GM18909 (cell line): ENCODE data around the gene VSNL1.

Experiments used
- ATAC-seq: cut with Tn5 transposase; IDR thresholded peaks from one replicate; pipeline ENCODE4 v1.9.1; 2021; ENCODE audit warnings: mild to moderate bottlenecking; ENCODE audit not compliant: unreplicated experiment, poor library complexity

The VSNL1 gene

DNA sequence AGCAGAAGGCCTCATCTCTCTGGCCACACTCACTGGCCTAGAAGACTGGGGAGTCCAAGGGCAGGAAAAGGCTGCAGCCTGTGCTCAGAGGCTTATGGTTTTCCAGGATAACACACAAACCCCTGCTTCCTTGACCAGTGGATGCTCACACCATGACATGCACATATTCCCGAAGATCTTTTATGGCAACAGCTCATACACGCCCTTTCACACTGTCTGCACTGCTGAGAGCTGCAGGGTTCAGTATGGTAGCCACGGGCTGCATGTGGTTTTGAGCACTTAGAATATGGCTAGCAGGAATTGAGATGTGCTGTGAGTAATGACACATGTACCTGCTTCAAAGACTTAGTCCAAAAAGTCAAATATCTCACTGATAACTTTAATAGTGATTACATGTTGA is 95.8 kb downstream of the VSNL1 start:
- ATAC-seq, result no peak

DNA sequence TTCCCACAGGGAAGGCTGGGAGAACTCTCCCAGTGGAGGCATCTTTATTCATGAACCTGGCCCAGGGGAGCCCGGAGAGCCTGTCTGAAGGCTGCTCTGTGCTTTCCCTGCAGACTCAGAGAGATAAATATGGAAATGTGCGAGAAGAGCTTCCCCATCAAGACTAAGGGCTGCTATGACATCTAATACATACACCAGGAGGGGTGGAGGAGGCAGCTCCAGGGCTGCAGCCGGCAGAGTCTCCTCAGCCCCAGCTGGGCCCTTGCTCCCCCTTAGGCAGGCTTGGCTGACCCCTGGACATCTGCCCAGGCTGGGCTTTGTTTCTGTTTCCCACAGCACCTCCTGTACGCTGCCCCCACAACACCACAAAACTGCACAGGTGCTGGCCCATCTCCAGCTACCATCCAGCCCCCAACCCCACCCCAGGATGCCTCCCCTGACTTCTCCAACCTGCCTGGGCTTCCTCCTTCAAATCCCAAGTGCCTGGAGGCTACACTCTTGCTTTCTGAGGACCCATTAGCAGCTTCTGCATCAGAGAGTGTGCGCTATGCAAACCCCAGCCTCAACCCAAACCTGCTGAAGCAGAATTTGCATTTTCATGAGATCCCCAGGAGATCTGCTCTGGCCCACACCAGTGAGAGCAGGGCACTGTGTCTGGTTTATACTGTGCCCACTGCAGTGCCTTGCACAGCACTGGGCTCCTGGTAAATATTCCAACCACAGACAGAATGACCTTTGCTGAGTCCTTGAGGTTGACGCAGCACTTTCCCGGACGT is 96.8 kb downstream of the VSNL1 start:
- ATAC-seq, result no peak

DNA sequence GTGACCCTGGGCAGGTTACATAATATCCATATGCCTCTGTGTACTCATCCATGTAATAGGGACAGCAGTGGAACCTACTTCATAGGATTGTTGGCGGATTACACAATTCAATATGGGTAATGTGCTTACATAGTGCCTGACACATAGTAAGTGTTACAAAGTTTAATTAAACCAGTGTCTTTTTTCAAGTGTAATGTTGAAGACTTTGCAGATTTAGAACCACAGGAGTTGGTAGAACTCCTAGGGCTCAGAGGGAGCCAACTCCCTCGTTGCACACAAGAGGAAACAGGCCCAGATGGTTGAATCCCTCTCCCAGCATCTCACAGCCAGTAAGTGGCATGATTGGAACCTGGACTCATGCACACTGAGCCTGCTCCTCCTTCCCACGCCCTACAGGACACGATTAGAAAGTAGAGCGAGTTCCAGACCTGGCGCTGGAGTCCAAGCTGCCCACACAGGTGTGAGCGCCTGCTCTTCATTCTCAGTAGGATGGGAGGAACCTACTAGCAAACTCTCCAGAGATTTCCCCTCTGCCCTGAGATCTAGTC is 97.8 kb downstream of the VSNL1 start:
- ATAC-seq, result no peak

DNA sequence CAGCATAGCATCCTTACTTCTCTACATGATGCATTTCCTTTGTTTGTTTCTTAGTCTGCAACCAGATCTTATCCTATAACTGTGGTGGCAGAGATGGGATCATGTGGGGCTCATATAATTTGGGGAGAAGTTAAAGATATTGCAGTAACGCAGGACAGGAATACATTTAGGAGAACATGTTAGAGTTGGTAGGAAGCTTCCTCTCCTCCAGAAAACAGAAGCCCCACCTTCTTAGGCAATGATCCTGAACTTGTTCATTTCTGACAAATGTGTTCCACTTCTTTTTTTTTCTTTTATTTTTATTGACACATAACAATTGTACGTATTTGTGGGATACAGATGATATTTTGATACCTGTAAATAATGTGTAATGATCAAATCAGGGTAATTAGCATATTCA is 99.9 kb downstream of the VSNL1 start:
- ATAC-seq, result no peak

DNA sequence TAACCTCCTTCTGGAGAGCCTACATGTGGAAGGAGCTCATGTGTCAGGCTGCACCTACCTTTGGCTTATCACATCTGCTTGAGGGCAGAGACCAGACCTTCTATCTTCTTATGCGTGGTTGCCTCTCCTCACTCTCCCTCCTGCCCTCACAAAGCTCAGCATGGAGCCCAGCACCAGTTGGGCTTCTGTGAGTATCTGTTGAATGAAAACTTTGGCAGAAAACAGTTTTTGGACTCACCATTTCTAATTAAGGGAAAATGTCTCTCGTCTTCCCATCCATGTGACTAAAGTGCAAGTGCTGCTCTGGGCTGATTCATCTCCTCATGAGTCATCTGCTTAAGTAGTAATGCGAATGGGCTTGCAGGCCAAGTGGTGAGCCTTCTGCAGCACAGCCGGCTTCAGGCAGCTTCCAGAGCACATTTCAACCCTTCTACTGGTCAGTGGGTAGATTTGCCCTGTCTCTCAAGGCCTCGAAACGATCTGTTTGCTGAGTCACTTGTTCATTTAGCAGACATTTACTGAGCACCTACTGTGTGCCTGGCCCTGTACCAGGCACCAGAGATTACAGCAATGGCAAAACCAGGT is 102.6 kb downstream of the VSNL1 start:
- no peak for ATAC-seq

DNA sequence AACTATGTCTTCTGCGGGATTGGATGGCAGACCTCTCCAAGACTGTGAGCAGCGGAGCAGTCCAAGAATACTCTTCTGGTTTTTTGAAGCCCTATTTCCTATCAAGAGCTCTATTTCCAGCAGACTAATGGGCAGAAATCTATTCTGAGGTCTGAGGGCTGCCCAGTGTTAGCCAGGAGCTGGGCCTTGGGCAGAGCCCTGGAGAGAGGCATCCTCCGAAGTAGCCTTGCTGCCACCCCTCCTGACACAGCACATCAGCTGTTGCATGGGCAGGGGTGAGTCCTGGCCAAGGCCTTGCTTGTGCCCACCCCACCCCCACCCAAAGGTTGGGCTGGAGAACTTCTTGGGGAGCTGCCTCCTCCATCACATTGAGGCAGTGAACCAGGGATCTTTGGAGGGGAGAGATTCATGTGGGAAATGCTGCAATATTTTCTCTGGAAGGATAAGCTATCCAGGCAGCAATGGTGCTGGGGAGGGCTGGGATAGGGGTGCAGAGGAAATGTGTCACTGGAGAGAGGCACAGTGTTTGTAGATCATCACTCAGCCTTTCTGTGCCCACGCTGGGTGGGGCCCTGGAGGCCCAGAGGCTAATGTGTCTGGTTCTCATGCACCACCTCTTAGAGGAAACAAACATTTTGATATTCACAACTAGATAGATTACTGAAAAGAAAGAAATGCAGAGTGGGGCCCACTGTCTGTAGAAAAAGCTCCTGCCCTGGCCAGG is 104.7 kb downstream of the VSNL1 start:
- ATAC-seq, result no peak

DNA sequence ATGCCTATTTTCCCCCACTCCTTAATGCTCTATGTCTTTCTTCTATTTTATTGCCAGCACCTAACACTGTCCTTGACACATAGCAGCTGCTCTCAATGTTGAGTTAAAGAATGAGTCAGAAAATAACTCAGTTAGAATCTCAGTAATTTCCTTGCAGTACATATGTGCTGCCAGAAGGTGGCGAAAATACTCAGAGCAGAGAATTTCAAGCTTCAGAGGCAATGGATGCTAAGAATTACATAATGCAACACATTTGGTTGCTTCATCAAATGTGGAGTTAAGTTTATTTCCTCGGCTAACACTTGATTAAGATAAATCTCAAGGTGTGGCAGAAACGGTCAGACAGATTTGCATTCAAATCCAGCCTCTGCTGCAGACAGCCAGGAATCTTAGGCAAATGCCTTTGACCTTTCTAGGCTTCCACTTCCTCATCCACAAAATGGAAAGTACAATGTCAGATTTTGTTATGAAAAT is 105.6 kb downstream of the VSNL1 start:
- ATAC-seq, result peak; percentile 82

DNA sequence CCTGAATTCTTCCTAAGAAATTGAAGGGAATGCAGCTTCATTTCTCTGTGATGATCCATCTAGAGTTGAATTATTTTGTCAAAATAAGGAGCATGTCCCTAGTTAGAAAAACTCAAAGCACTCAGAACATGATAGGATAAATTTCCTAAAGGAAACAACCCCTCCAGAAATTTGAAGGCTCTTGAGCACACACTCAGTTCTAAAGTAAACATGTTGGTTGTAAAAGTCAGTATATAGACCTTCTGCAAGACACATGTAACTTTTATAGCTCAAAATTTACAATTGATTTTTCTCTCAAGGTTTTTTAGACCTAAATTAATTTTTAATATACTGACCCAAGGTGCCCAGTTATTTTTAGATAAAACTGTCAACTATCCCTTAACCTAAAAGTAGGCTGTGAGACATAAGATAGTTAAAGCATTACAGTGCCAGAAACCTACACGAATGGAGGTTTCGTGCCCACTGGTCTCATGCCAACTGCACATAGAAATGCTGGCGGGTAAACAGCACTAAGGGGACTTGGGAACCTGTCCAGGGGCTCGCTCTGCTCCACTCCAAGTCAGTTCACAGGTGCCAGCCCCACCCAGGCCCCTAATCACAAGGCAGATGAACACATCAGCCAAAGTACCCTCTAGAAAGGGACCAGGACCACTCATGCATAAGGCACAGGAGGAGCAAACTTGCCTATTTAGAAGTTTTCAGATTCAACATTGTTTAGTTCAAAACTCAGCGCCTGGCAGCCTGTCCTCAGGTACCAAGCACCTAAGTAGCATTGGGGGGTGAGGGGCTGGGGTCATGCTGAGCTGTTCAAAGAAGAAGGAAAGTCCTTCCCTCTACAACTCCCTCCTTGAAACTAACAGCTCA is 106.6 kb downstream of the VSNL1 start:
- ATAC-seq, result no peak

DNA sequence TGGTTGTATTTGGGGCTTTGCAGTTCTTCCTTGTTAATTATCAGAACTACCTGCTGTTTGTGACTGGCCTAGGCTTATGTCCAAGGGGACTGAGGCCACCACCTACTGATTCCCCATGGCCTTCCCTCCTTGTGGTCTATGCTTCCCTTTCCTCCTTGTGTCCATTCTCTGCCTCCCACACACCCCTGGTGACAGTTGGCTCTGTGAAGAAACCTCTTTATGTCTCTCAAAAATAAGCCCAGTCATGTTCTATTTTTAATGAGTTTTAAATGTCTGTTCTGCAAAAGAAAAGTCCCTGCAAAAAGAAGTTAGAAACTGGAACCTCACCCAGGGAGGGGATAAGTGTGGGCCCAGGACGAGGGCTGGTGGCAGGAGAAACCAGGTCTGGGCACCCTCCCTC is 108.1 kb downstream of the VSNL1 start:
- no peak for ATAC-seq

DNA sequence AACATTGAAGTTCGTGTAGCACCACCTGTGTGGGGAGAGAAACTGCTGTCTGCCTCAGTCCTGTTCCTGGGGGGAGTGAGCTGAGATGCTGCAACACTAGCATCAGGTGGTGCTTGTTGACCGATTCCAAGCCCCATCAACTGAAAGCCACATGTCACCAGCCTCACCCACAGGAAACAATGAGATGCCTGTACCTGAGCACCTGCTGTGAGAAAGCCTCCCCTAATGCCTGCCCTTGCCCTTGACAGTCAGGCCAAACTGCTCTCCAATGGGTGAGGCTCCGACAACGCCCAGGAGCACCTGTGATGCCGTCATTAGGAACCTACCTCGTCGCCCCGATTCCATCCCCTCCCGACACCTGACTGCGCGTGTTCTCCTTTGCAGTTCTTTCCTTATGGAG is 108.5 kb downstream of the VSNL1 start:
- no peak for ATAC-seq

DNA sequence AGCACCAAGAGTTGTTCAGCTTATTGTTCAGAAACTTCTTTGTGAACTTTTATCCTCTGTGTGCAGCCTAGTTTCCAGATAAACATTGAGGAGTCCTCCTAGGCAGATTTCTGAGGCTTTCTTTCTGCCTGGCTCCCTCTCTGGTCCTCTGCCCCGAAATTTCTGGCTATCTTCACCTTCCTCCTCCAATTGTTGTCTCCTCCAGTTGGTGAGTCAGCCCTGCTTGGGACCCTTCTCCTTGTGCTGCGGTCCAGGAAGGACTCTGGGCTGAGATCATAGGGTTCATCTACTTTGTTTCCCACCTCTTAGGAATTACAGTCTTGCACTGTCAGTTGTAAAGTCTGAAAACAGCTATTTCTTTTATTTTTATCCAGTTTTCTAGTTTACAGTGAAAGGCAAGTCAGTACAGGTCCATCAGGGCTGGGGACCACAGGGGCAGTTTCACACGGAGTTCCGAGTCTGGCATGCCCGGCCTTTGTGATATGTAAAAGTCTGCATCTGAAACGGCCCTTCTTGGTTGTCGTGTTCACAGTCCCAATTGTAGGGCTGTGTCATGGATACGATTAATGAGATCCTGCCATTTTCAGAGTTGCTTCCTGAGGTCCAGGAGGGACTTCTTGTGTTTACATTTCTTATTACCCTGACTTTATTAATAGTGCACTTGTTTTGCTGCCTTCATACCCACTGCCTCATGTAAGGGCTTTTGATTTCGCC is 112.3 kb downstream of the VSNL1 start:
- no peak for ATAC-seq

DNA sequence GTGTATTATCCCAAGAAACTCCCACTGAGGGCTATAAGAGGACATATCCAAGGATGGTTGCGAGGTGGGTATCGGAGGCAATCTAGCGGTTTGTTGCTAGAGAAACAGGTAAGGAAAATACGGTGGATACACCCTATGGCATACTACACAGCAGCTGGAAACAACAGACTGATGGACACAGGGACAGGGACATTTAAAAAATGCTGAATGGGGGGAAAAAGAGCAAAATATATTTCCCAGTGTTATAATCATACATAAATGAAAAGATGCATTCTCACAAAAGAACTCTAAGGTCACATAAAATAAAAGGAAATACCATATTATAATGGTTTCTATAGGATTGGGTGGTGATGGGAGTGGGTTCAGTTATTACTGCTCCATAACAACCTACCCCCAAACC is 117.3 kb downstream of the VSNL1 start:
- no peak for ATAC-seq

DNA sequence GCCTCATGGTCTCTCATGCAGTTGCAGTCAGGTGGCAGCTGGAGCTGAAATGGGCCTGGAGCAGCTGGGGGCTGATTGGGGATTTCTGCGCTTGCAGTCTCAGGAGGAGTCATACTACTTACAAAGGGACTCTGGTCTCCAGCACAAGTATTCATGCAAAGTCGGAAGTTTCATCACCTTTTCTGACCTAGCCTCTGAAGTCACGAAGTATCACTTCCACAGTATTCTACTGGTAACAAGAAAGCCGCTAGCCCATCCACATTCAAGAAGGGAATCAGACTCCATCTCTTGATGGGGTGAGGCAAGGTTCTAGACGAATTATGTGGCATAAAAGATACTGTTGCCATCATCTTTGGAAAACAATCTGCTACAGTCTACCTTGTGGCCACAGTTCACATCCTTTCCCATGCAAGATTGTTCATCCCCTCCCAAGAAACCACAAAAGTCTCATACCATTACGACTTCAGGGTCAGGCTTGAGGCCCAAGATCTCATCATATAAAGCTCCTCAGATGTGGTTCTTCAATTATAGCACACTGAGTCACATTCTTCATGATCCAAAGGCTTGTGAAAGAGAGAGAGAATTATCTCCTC is 117.9 kb downstream of the VSNL1 start:
- peak; percentile 60 for ATAC-seq

DNA sequence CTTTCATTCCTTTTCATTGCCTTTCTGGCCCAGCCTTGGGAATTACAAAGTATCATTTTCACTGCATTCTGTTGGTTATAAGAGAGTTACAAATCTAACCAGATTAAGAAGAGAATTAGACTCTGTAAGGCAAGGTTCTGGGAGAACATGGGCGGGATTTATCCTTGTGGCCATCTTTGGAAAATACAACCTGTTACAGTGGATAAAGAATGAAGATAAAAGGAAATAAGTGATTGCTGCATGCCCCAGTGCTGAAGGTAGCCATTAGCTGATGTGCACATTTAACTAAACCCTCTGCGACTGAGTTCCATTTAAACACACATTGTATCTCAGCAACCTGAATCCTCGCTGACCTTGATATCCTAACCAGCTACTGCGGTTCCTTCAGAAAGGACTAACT is 119.7 kb downstream of the VSNL1 start:
- no peak for ATAC-seq

DNA sequence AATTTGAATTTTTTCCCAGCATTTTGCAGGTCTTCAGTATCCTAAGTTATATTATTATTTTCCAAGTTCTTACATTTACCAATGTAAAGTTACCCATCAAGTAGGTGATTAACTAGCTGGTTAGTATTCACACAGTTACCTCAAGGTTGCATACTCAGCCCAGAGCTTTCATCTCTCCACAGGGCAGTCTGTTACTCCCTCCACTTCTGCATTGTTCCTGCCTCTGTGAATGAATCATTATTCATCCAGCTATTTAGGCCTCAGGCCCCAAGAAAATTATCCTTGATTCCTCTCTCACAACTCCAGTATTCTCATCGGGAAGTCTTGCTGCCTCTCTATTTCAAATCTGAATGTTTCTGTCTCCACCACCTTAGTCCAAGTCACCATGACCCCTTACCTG is 121.0 kb downstream of the VSNL1 start:
- ATAC-seq, result no peak

DNA sequence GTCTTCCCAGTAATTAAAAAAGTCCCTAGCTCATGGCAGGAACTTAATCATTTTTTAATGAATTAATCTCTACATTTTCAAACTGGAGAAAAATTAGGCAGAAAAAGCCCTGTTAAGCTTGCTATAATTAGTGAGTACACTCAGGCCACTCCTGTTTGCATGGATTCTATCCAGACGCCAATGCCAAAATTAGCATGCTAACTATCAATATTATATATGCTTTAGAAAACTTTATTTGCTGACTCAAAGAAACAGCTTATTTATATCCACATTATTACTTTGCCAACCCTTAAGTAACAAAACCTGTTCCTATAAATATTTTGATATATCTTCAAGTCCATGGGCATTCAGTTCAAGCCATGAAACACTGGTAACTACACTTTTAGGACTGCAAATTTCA is 122.2 kb downstream of the VSNL1 start:
- ATAC-seq, result no peak

DNA sequence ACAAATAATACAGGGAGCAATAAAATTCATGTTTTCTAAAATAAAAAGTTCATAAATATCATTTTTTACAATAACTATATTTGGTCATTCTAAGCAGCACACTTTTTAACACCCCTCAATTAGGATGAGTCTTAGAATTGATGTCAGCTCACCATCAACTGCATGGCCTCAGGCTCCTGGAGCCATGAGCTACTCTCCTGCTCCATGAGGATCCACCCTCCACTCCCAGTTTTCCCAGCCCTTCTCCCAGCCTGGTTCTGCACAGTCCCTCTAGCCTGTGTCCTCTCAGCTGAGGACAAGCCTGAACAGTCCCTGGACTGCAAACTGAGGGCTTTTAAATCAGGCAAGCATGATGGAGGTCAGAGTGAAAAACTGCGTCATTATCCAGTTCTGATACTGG is 124.0 kb downstream of the VSNL1 start:
- ATAC-seq, result no peak

DNA sequence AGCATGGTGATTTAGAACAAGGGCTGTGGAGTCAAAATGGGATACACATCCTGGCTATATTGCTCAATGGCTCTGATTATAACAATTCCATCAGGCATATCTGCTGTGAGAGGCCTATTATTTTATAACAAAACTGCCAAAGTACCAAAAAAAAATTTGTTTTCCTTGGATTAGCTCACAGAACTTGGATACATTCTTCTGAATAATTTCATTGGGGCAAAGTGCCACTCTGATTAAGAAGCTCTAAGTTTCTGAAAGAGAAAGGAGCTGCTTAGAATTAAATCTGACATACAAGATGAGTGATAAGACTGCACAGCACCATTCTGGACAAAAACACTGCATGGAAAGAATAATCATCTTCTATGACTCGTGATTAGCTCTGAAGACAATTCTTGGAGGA is 127.4 kb downstream of the VSNL1 start:
- no peak for ATAC-seq

DNA sequence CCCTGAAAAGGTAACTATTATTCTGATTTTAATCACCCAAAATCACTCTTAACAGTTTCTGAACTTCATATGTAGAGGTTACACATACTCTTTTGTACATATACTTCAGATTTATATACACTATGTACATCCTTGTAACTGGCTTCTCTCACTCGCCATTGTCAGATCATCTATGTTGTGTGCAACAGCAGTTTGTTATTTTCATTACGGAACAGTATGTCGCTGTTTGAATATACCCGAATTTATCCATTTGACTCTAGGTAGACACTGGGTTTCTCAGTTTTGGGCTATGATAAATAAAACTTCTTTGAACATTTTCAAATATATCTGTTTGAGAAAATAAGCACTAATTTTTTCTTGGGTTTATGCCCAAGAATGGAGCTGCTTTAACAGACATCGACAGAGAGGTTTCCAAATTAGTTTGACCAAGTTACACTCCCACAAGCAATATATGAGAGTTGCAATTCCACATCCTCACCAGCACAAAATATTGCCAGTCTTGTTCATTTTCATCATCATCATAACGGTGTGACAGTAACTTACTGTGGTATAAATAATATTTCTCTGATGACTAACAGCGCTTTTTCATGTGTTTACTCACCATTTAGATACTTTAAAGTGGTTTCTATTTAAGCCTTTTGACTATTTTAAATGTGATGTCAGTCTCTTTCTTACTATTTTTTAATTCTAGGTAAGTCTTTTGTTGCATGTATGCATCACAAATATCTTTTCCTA is 132.3 kb downstream of the VSNL1 start:
- ATAC-seq, result no peak
